ENCODE results near the gene TWIST2.

The TWIST2 gene

DNA sequence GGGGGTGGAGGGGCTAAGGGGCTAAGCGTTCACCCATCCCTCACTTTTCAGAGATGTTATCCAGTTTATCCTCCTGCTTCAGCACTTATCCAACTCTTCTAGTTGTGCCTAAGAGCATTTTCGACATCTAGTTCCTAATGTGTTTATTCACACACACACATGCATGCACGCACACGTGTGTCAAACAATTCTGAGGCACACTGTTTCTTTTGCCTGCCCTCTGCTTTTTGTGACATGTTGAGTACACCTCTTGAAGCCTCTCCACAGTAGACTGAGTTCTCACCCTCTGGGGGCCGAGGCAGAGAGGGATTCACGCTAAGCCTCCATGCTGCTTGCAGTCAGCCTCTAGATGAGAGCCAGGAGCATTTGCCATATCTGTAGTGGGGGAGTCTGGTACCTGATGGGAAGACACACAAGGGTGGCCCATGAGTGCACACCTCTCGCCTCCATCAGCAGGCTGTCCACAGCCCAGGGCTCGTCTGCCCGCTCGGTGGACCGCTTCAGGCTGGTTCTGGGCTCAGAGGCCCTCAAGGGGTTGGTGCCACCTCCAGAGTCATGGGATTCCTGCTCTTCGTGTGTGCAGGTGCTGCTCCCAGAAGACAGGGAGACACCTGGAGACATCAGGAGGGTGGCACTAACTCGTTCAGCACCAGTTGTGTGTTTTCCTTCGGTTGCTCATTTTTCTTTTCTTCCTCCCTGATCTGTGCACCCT, 11.9 kb downstream of the TWIST2 start:
- no peak for DNase-seq

DNA sequence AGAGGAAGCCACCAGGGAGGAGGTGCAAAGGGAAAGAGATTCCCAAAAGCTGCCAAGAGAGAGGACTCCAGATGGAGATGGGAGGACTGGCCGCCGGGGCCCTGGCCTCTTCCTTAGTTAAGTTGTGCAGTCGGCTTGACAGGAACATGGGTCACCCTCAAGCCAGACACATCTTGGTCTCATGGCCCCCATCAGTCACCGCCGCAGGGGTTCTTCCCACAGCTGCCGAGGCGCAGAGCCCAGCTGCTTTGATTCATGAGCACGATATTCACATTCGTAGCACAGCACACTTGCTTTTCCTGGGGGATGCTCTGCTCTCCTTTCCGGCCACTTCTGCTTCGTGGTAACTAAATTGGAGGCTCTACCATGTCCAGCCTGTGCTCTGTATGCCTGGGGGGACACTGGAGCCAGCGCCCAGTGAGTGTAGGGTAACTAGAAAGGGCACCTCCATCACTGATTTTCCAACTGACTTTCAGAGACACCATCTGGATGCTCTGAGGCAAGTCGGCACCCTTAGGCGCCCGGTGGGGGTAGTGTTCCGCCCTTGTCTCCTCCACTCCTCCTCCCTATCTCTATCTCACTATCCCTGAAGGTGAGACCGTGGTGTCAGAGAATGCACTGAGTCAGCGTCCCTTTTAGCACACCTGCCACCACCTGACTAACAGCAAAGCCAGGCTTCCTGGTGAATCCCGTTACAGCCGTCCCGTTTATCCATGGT, 13.3 kb downstream of the TWIST2 start:
- DNase-seq, result no peak

DNA sequence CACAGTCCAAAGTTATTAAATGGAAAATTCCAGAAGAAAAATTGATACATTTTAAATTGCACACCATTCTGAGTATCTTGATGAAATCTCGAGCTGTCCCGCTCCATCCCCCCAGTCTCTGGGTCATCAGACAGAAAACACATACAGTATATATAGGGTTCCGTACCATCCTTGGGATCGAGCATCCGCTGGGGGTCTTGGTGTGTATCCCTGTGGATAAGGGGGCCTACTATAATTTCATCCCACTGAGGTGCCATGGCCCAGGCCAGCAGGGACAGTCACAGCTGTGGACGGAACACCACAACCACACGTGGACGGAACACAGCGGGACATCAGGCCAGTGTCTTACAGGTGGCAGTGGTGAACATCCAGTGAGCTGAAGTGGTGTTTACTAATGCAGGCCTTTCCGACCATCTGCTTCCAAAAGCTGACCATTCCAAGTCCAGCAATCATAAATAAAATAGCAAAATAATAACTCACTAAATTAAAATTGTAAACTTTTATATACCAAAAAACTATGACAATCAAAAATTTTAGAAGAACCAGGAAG, 14.0 kb downstream of the TWIST2 start:
- DNase-seq, result no peak

DNA sequence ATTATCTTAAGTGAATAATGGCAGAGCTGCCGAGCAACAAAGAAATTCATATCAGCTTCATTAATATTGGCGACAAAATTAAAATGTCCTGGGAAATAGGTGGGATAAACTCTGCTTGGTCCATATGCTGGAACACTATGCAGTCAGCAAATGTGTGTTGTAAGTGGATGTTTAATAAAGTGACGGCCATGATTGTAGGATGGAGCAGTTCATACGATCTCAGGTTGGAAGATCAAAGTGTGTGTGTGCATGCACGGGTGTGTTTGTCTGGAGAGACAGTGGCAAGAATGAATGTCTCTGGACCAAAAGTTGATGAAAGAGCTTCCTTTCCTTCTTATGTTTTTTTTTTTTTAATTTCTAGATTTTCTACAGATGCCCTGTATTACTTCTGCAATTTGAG, 14.8 kb downstream of the TWIST2 start:
- DNase-seq, result no peak

DNA sequence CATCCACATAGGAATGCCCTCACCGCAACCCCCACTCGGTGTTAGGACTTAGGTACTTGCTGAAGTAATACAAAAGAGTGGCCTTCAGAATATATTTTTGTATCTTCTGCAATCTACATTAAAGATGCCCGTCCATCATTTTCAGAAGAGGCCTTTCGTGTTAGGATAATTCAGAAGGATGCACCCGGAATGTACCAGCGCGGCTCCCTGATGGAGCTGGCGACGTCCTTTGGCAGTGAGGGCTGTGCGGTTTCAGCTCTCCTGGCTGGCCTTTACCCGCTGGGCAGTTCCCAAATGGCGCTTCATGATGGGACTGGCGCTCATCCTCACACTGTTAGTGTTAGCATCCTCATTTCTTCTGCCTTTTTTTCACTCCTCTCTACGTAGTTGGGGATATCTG, 15.3 kb downstream of the TWIST2 start:
- no peak for DNase-seq

DNA sequence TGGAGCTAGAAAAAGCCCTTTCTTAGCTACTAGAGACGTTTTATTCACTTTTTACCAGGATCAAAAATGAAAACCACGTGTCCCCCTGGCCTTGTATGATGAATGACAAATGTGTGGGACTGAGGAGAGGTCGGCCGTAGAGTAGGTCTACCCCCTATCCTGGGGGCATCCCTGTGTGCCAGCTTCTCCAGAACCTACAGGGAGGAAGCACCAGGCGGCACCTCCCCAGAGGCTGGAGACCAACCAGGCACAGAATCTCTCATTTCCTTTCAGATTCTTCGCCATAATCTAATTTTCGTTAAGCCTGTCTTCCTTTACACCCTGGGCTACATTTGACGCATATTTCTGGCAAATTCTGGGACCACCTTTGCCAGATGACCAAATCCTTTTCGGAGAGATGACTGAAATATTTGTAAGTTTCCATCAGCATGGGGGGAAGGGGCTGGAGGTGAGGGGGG, 15.9 kb downstream of the TWIST2 start:
- DNase-seq, result no peak

DNA sequence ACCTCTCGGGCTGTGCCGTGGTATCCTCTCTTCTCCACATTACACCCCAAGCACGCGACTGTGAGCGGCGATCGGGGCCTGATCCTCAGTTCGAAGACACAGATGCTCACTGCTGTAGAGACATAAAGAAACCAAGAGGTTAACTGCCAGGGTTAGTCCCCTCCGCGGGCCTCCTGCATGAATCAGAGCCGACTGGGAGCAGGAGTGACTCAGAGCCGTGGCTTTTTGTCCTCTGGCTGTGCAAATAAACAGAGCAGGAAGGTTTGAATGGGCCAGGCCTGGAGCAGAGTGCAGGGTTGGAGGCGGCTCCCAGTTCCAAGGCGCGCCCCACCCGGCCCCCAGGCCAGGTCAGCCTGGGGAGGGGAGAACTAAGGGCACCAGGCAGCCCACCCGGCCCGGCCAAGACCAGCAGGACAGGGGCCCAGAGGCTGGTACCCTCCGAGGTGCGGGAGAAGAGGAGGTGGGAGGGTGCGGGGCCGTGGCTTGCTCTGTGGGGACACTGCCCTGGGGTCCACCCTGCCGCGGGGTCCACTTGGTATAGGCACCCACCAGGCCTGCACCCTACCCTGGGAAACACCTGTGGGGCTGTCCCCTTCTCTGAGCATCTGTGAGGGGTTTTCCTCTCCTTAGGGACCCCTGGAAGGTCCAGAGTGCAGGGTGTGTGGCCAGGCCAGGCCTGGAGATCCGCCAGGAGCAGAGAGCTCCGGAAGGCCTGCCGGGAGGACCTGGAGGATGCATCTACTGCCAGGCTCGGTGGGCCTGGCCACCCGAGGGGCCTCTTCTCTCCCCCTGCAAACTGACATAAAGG, 16.5 kb downstream of the TWIST2 start:
- no peak for DNase-seq

DNA sequence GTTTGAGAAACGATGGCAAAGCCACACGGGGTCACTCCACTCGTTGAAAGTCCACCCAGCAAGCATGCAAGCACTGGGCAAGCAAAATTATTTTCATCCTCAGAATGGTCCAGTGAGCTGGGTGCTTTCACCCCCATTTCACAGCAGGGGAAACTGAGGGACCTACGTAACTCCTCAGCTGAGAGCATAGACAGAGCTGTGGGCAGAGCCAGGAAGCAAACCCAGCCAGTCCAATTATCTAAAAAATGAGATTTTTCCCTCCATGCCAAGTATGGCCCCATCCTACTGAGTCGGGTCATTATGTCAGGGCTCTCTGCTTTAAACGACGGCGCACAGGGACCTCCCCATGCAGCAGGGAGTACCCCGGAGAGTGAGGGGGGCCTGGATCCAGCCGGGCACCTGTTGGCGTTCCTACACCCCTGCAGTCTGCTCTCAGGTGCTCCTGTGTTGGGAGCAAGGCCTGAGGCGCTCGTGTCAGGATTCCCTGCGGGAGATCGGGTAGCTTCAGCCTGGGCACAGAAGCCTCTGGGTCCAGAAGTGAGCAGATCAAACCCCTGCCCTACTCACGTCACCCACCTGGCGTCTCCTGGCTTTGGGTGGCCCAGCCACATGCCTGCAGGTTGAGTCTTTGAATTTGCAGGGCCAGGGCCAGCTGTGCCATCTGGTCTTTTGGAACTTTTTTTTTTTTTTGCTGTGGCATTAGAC, 17.3 kb downstream of the TWIST2 start:
- DNase-seq, result no peak

DNA sequence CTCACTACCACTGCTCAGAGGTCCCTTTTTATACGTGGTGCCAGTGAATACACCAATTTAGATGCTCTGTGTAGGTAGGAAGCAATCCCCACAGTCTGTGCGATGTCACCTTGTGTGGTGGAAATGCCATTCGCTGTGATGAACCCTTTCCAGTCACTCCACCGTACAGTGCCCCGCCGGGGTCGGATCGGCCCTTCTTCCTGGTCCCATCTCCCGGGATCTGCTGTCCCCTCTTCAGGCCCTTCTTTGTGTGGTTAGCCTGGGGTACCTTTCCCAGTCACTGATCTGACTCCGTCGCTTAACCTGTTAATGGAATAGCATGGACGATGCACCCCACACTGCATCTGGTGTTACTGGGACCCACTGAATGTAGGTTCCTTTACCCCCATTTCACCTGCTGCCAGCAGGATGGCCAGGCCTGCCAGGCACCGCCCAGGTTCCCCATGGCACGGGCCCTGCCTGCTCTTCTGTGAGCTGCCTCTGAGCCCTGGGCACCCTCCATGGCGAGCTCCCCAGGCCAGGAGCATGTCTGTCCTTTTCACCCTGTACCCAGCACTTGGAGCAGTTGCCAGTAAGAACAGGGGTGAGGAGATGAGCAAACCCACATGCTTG, 18.0 kb downstream of the TWIST2 start:
- no peak for DNase-seq

DNA sequence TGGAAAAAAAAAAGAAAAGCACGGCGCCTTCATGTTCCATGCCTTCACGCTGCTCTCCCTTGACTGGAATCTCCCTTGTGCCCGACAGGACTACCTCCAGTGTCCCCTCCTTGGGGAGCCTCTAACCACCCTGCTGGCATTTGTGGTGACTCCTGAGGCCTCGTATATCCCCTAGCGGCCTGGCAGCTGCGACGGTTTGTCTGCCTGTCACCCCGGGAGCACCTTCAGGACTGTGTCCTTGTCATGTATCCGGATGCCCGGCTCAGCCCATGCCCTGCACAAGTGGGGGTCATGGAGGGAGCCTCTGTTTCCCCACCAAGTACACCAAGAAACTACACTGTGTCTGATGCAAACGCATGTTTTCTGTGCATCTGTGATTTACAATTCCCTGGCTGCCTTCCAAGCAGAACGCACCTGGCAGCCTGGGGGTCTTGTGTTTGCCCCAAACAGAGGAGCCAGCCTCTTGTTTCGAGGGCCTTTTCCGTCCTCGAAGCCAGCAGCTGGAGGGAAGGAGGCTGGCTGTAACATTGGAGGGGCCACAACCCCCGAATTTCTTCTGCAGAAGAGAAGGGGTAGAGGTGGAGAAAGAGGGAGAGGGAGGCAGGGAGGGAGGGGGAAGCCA, 18.9 kb downstream of the TWIST2 start:
- no peak for DNase-seq

DNA sequence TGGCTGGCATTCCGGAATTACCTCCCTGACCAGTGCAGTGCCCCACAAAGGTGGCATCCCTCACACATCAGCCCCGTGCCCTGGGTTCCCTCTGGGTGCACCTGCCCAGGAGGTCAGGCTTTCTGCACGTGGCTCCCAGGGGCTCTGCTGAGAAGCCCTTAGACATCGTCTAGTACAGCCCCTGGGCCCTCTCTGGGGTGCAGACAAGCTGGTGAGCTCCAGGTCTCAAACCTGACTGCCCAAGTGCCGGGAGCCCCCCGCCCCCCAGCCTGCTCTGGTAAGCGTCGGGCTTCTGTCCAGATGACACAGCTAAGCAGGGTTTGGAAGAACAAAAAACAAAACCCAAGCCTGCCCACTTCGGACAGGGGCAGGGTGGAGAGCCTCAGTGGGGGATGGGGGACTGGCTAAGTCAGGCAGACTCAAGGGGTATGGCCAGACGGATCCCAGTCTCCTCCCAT, 20.2 kb downstream of the TWIST2 start:
- no peak for DNase-seq

DNA sequence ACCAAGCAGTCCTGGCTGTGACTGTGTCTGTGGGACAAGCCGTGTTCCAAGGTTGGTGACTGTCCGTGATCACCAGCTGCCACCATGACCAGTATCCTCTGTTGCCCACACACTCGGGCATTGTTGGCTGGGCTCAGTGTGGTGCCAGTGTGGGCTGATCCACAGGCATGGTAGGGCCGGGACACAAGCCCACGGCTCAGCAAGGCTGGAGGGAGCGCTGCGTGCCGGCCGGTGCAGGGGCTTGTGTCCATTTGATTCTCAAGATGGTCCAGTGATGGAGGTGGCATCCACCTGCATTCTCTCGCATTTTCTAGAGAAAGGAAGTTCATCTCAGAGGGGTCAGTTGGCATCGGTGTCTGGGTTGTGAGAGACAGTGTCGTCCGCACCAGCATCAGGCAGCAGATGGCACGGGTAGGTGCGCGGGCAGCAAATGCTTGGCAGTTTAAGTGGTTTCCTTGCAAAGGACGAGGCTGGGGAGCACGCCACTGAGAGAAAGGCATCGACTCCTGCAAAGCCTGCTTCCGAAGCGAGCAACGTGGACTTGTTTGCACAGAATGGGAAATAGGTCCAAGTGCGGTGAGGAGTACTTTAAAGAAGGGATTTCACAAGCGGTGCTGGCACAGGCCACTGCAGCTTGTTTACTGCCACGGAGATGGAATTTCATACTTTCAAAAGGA, 20.9 kb downstream of the TWIST2 start:
- DNase-seq, result no peak

DNA sequence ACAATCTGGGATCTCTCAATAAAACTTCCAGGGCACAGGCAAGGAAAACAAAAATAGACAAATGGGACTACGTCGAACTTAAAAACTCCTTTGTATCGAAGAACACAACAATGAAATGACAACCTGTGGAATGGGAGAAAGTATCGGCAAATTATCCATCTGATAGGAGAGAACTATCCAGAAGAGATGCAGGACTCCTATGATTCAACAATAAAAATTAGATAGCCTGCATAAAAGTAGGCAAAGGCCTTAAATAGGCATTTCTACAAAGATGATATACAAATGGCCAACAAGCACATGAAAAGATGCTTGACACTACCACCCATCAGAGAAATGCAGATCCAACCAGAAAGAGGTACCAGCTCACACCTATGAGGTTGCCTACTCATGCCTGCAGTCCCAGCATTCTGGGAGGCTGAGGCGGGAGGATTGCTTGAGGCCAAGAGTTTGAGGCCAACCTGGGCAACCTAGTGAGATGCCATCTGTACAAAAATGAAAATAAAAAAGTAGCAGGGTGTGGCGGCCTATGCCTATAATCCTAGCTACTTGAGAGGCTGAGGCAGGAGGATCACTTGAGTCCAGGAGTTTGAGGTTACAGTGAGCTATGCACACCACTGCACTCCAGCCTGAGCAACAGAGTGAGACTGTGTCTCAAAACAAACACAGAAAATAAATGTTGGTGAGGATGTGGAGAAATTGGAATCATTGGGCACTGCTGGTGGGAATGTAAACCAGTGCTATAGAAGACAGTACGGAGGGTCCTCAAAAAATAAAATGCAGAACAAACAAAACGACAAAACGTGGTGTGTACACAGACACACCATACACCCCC, 21.6 kb downstream of the TWIST2 start:
- DNase-seq, result no peak

DNA sequence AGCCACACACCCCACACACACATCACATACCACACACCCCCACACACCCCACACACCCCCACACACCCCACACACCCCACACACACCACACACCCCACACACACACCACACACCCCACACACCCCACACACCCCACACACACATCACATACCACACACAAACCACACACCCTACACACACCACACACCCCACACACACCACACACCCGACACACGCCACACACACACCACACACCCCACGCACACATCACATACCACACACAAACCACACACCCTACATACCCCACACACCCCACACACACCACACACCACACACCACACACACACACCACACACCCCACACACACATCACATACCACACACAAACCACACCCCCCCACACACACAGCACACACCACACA, 22.4 kb downstream of the TWIST2 start:
- no peak for DNase-seq

DNA sequence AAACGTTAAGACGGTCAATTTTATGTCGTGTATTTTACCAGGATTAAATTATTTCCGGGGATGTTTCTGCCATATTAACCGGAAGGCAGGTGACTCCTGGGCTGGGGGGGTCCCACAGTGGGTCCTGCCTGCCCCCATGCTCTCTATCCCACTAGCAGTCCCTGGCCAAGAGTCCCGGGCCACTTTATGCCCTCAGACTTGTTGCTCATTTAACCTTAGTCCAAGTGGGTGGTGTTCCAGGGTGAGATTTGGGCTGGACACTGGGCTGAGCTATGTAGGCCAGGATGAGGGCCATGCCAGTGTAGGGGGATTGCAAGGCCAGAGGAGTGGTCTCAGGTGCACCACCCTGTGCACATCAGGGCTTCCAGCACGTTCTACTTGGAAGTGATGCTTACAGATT, 24.1 kb downstream of the TWIST2 start:
- no peak for DNase-seq

DNA sequence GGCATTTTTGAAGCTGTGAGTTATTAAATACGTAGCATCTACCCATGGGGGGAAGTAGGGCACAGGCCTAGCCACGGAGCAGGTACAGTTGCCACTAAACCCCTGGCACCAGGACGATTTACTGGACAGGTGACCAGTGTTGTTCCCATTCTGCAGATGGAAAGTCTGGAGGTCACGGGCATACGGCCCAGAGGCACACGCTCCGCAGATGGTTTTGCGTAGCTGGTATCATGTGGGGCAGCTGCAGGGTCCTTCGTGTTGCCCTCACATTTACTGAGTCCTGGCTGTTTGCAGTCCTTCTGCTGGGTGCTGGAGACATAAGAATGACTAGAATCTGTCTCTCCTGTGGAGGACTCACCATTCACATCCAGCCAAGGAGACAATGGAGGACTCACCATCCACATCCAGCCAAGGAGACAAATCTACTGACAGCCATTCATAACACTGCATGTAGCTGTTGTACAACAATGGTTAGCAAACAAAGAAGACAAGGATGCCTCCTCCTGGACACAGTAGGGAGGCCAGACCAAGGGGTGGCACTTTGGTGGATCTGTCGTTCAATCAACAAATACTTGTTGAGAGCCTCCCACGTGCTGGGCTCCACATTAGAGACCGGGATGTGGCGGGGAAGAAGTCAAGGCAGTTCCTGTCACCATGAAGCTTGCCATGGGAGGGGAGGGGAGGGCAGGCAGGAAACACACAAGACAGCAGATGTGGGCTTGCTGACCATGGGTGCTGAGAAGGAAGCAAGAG, 24.9 kb downstream of the TWIST2 start:
- no peak for DNase-seq

DNA sequence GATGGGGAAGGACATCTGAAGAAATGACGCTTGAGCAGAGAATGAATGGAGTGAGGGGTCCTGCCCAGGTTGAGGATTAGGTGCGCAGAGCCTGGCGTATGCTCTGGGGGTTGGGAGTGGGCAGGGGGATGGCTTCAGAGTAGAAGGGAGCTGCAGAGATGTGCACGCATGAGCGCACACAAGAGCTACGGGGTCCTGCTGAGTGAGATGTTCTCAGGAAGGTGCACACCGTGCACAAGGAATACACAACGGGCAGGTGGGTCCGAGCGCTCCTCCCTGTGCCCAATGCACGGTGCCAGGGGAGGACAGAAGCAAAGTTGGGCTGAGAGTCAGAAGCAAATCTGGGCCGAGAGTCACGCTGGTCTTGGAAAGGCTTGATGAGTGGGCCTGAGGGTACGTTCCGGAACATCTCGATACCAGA, 25.5 kb downstream of the TWIST2 start:
- no peak for DNase-seq

DNA sequence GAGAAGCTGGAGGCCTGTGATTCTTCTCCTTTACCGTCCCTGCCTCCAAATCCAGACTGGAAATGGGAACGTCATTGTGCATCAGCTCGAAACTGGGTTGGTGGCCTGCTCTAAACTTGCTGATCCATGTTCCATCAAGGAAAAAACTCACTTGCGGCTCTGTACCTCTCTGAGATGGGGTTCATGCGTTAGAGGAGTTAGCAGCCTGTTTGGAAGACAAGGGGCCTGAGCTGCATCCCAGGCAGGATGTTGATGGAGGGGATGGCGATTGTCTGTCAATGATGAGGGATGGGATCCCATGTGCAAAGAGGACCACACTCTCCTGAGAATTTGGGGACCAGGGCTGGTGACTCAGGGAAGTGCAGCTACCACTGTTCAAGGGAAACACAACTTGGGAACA, 26.0 kb downstream of the TWIST2 start:
- no peak for DNase-seq

DNA sequence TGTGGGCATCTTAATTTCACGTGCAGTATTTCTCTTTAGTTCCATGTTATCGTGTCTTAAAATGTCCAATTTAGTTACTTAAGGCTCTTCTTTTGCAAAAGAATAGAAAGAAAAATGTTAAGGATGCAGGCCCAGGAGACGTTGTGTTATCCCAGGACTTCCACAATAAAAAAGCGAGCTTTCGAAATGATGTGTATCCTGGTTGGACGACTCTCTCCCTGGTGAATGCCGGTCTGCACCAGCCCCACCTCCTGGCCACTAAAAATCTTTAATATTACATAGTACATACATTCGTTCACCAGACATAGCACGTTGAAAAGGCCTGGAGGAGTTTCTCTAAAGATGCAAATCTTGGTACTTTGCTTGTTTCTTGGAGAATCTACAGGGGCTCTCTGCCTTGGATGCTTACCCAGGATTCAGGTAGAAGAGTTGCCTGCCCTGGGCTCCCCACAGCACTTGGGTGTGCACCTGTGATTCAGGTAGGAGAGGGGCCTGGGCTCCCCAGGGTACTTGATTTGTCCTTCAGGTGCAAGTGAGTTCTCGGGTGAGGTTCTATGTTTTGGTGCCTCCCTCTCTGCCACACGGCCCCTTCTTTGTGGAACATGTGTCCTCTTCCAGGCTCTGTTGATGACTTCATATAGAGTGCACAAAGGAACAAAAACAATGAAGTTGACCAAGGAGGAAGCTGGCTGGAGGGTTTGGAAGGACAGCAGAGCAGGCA, 26.6 kb downstream of the TWIST2 start:
- DNase-seq, result no peak

All from GDM1 (cell line).